Muscle of arm (tissue), 12 donors: ENCODE data around the gene RASA4B. TPM values are rescaled to one million over a fixed set of nuclear protein-coding genes. Genes with fewer than 3 reads are reported as not detected.

Experiments used
- polyA plus RNA-seq, 12 donors: library from polyadenylated mRNA; unstranded; fragments of 120-200 nt; gene quantifications; one replicate each; pipeline ENCODE4 v1.2.1, GENCODE V29; 2013; ENCODE audit not compliant: insufficient read length in 12 of 12

RASA4B gene
- polyA plus RNA-seq, 12 donors, result 5.0 to 29.2 (median 10.1) TPM; not detected in 1

Other genes with a start within 250 kb of the RASA4B start
- gene SH2B2, start 230.9 kb downstream of the RASA4B start, polyA plus RNA-seq, result 10 to 100 TPM in 7 of 12 donors, 1 to 10 TPM in 4, not detected in 1; 7.1 to 22.3 (median 11.8) TPM
- gene SPDYE6, start 161.3 kb downstream of the RASA4B start, polyA plus RNA-seq, result 1 to 10 TPM in 9 of 12 donors, under 1 TPM in 1, not detected in 2; 0.67 to 8.8 (median 2.9) TPM
- gene PRKRIP1, start 121.4 kb downstream of the RASA4B start, polyA plus RNA-seq, result 10 to 100 TPM in 11 of 12 donors, not detected in 1; 23.2 to 37.2 (median 25.2) TPM
- gene ORAI2, start 84.2 kb downstream of the RASA4B start, polyA plus RNA-seq, result 10 to 100 TPM in 2 of 12 donors, 1 to 10 TPM in 9, not detected in 1; 6.3 to 12.2 (median 9.1) TPM
- 10 to 100 TPM in 1 of 12 donors, 1 to 10 TPM in 9, not detected in 2; 5.8 to 10.1 (median 6.8) TPM for gene ALKBH4, start 52.9 kb downstream of the RASA4B start, polyA plus RNA-seq
- gene LRWD1, start 52.8 kb downstream of the RASA4B start, polyA plus RNA-seq, result 10 to 100 TPM in 6 of 12 donors, 1 to 10 TPM in 5, not detected in 1; 7.4 to 25.3 (median 10.2) TPM
- 10 to 100 TPM in 11 of 12 donors, not detected in 1; 22.0 to 29.5 (median 24.5) TPM for gene POLR2J, start 38.9 kb downstream of the RASA4B start, polyA plus RNA-seq
- gene UPK3BL2, start 25.9 kb upstream of the RASA4B start, polyA plus RNA-seq, result 10 to 100 TPM in 3 of 12 donors, 1 to 10 TPM in 7, not detected in 2; 3.6 to 56.9 (median 8.2) TPM
- gene SPDYE2, start 33.4 kb upstream of the RASA4B start, polyA plus RNA-seq, result 10 to 100 TPM in 3 of 12 donors, 1 to 10 TPM in 7, not detected in 2; 1.4 to 27.2 (median 4.6) TPM
- gene POLR2J3, start 54.8 kb upstream of the RASA4B start, polyA plus RNA-seq, result 100 to 1,000 TPM in 2 of 12 donors, 10 to 100 TPM in 10; 13.4 to 144 (median 71.2) TPM
- 10 to 100 TPM in 11 of 12 donors, not detected in 1; 14.2 to 63.6 (median 27.8) TPM for gene RASA4, start 99.0 kb upstream of the RASA4B start, polyA plus RNA-seq
- gene UPK3BL1, start 125.0 kb upstream of the RASA4B start, polyA plus RNA-seq, result 10 to 100 TPM in 6 of 12 donors, 1 to 10 TPM in 4, not detected in 2; 1.7 to 93.8 (median 12.7) TPM
- 1 to 10 TPM in 6 of 12 donors, under 1 TPM in 4, not detected in 2; 0.31 to 5.7 (median 1.6) TPM for gene SPDYE2B, start 132.5 kb upstream of the RASA4B start, polyA plus RNA-seq
- 1 to 10 TPM in 7 of 12 donors, under 1 TPM in 2, not detected in 3; 0.78 to 8.0 (median 2.1) TPM for gene POLR2J2, start 153.9 kb upstream of the RASA4B start, polyA plus RNA-seq
- 10 to 100 TPM in 1 of 12 donors, 1 to 10 TPM in 10, not detected in 1; 4.8 to 85.6 (median 6.6) TPM for gene FAM185A, start 231.2 kb upstream of the RASA4B start, polyA plus RNA-seq